Osteocyte (in vitro differentiated cells): ENCODE results near the gene SAMD3. TPM values are rescaled to one million over a fixed set of nuclear protein-coding genes. Genes with fewer than 3 reads are reported as not detected.
"Not testable (repeated sequence)": the region's sequence is repeated elsewhere in the genome, so short reads cannot be mapped to it uniquely, and the experiment has no call there.

ENCODE experiments used
- DNase-seq: peaks from one replicate; pipeline ENCODE4 v3.0.0; 2021; ENCODE audit warnings: mixed read lengths; ENCODE audit not compliant: unreplicated experiment; ENCODE audit errors: extremely low spot score
- H3K27ac Mint-ChIP-seq: one replicate; pipeline ENCODE4 v1.8.0; 2021; ENCODE audit warnings: mild to moderate bottlenecking, mixed read lengths; ENCODE audit not compliant: unreplicated experiment
- H3K27me3 Mint-ChIP-seq: one replicate; pipeline ENCODE4 v1.8.0; 2021; ENCODE audit warnings: mixed read lengths; ENCODE audit not compliant: unreplicated experiment
- H3K36me3 Mint-ChIP-seq: one replicate; pipeline ENCODE4 v1.8.0; 2021; ENCODE audit warnings: mixed read lengths; ENCODE audit not compliant: unreplicated experiment
- H3K4me1 Mint-ChIP-seq: one replicate; pipeline ENCODE4 v1.8.0; 2021; ENCODE audit warnings: mixed read lengths; ENCODE audit not compliant: unreplicated experiment
- H3K4me3 Mint-ChIP-seq: one replicate; pipeline ENCODE4 v1.8.0; 2021; ENCODE audit warnings: mild to moderate bottlenecking, moderate library complexity, mixed read lengths; ENCODE audit not compliant: unreplicated experiment
- H3K9me3 Mint-ChIP-seq: one replicate; pipeline ENCODE4 v1.8.0; 2021; ENCODE audit warnings: mixed read lengths; ENCODE audit not compliant: unreplicated experiment
- CTCF ChIP-seq: fragments of 200-600 bp; sonication (generic); IDR thresholded peaks from 2 replicates; pipeline ENCODE4 v1.5.0; 2021; ENCODE audit warnings: antibody characterized with exemption, mild to moderate bottlenecking, moderate library complexity
- total RNA-seq: library from RNA; stranded (reverse); gene quantifications from 2 replicates; pipeline ENCODE4 v1.2.1, GENCODE V29; 2021

Gene SAMD3
- total RNA-seq, 1 donor from 2014 or later = 0.64 TPM

DNA sequence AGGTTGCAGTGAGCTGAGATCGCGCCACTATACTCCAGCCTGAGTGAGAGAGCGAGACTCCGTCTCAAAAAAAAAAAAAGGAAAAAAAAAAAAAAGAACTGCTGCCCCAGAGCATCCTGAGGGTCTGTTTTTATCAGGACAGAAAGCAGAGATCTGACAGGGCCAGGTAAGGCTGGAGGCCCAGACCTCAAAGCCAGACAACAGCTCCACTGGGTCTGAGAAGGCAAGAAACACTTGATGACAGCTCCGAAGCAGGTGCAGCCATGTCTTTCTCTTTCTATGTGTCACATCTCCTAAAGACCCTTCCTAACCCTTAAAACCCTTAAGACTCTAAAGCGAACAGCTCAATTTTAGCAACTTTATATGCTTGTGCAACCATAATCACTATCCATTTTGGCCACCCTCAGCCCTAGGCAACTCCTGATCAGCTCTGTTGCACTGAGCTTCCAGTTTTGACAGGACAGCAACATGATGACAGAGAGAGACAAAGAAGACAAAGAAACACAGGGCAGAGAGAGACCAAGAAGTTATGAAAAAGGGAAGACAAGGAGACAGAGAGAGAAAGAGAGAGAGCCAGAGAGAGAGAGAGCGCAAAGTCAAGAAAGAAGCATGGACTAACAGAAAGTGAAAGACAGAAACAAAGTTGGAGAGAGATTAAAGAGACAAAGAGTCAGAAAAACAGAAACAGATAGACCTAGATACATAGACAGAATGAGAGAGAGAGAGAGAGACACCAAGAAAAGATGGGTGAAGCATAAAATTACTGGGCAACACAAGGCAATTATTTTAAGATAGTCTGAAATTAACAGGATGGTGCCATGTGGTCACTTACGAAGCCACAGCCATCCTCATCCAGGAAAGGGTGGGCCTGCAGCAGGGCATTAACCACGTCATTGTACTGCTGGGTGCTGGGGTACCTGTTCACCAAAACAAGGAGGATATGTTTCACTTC is 39.2 kb downstream of the SAMD3 start:
- no peaks in the 10 kb centered on the region for H3K9me3 Mint-ChIP-seq
- no peak for DNase-seq
- TF ChIP-seq CTCF = no peak
- H3K36me3 Mint-ChIP-seq = no peaks in the 10 kb centered on the region
- no peaks in the 10 kb centered on the region for H3K27me3 Mint-ChIP-seq
- H3K4me1 Mint-ChIP-seq = peaks cover 6% of the 10 kb centered on the region
- H3K4me3 Mint-ChIP-seq = no peak overlapping the region
- no peak overlapping the region for H3K27ac Mint-ChIP-seq

- H3K27ac Mint-ChIP-seq = no peak overlapping the region
- peaks cover 6% of the 10 kb centered on the region for H3K4me1 Mint-ChIP-seq
- H3K36me3 Mint-ChIP-seq = no peaks in the 10 kb centered on the region
- TF ChIP-seq CTCF = no peak
- H3K9me3 Mint-ChIP-seq = no peaks in the 10 kb centered on the region
- H3K27me3 Mint-ChIP-seq = no peaks in the 10 kb centered on the region
- no peak for DNase-seq
- H3K4me3 Mint-ChIP-seq = no peak overlapping the region
These were observed 40.3 kb downstream of the SAMD3 start for GRCh38 chr6:130182466-130182865.

GRCh38 chr6:130178692-130179091 is 44.1 kb downstream of the SAMD3 start:
- no peak overlapping the region for H3K27ac Mint-ChIP-seq
- no peaks in the 10 kb centered on the region for H3K27me3 Mint-ChIP-seq
- no peak overlapping the region for H3K4me3 Mint-ChIP-seq
- H3K9me3 Mint-ChIP-seq = no peaks in the 10 kb centered on the region
- TF ChIP-seq CTCF = no peak
- peaks cover 6% of the 10 kb centered on the region for H3K4me1 Mint-ChIP-seq
- no peak for DNase-seq
- no peaks in the 10 kb centered on the region for H3K36me3 Mint-ChIP-seq

DNA sequence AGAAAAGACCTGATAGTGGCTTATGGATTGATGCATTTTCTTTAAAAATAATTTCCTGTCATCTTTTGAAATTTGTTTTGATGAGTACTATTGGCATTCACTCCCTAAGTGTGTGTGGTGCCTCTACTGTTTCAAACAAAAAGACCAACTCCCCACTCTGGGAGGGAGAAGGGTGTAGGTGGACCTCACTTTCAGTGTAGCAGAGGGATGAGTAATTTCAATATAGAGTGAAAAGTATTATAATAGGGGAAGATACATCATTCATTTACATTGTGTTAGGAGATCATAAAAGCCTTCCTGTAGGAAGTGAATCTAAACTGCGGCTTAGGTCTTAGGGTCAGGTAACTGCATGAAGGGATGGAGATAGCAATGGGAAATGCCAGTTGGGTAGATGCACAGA is 46.4 kb downstream of the SAMD3 start:
- no peak overlapping the region for H3K27ac Mint-ChIP-seq
- H3K9me3 Mint-ChIP-seq = peaks cover 6% of the 10 kb centered on the region
- no peak for DNase-seq
- no peaks in the 10 kb centered on the region for H3K27me3 Mint-ChIP-seq
- no peak for TF ChIP-seq CTCF
- no peak overlapping the region for H3K4me3 Mint-ChIP-seq
- H3K36me3 Mint-ChIP-seq = peaks cover 2% of the 10 kb centered on the region
- H3K4me1 Mint-ChIP-seq = peaks cover 6% of the 10 kb centered on the region

GRCh38 chr6:130173377-130174004 is 49.3 kb downstream of the SAMD3 start:
- H3K36me3 Mint-ChIP-seq, H3K4me3 Mint-ChIP-seq, DNase-seq, H3K27ac Mint-ChIP-seq, H3K27me3 Mint-ChIP-seq, H3K4me1 Mint-ChIP-seq: not testable (repeated sequence)
- peaks cover 17% of the 10 kb centered on the region for H3K9me3 Mint-ChIP-seq

DNA sequence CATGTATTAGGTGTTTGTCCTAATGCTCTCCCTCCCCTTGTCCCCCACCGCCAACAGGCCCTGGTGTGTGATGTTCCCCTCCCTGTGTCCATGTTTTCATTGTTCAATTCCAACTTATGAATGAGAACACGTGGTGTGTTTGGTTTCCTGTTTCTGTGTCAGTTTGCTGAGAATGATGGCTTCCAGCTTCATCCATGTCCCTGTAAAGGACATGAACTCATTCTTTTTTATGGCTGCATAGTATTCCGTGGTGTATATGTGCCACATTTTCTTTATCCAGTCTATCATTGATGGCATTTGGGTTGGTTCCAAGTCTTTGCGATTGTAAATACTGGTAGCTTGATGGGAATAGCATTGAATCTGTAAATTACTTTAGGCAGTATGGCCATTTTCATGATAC is 52.6 kb downstream of the SAMD3 start:
- not testable (repeated sequence) for H3K4me1 Mint-ChIP-seq, H3K27ac Mint-ChIP-seq, H3K4me3 Mint-ChIP-seq, DNase-seq, H3K27me3 Mint-ChIP-seq, H3K36me3 Mint-ChIP-seq
- peaks cover 17% of the 10 kb centered on the region for H3K9me3 Mint-ChIP-seq
